Brain microvascular endothelial cell (primary cell): ENCODE results near the gene WDR4.
A peak's percentile ranks its signal among the peaks of the same experiment; 100 is the strongest.
"Not testable (repeated sequence)": the region's sequence is repeated elsewhere in the genome, so short reads cannot be mapped to it uniquely, and the experiment has no call there.

Experiments used
- DNase-seq: peaks from one replicate; pipeline ENCODE4 v3.0.0-alpha.2; 2020
- H3K27ac ChIP-seq: fragments of 250-450 bp; sonication (Bioruptor Pico); 2 replicates; pipeline ENCODE4 v1.5.1; 2020; ENCODE audit warnings: mild to moderate bottlenecking, moderate library complexity
- H3K27me3 ChIP-seq: fragments of 250-450 bp; sonication (Bioruptor Pico); replicated peaks from 2 replicates; pipeline ENCODE4 v1.5.1; 2020; ENCODE audit warnings: mild to moderate bottlenecking
- H3K36me3 ChIP-seq: fragments of 250-450 bp; sonication (Bioruptor Pico); replicated peaks from 2 replicates; pipeline ENCODE4 v1.5.1; 2020; ENCODE audit warnings: mild to moderate bottlenecking
- H3K4me3 ChIP-seq: 2 replicates; pipeline ENCODE4 v1.5.1; 2011; ENCODE audit warnings: low read depth, mild to moderate bottlenecking, control low read depth, low read length, moderate library complexity
- in situ Hi-C: cut with HindIII; loops from 2 replicates; pipeline ENCODE4 v1.10.0; 2017; ENCODE audit warnings: low sequenced_read_pairs, low pct_ligation_motif_present
- TF ChIP-seq, protein P1 (sequence below): IDR thresholded peaks from 2 replicates; pipeline ENCODE4 v1.5.1; 2011; ENCODE audit warnings: low read depth, mild to moderate bottlenecking, moderate library complexity, low read length, control low read depth, inconsistent platforms; ENCODE audit errors: missing control alignments

Gene WDR4, protein sequence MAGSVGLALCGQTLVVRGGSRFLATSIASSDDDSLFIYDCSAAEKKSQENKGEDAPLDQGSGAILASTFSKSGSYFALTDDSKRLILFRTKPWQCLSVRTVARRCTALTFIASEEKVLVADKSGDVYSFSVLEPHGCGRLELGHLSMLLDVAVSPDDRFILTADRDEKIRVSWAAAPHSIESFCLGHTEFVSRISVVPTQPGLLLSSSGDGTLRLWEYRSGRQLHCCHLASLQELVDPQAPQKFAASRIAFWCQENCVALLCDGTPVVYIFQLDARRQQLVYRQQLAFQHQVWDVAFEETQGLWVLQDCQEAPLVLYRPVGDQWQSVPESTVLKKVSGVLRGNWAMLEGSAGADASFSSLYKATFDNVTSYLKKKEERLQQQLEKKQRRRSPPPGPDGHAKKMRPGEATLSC

DNA sequence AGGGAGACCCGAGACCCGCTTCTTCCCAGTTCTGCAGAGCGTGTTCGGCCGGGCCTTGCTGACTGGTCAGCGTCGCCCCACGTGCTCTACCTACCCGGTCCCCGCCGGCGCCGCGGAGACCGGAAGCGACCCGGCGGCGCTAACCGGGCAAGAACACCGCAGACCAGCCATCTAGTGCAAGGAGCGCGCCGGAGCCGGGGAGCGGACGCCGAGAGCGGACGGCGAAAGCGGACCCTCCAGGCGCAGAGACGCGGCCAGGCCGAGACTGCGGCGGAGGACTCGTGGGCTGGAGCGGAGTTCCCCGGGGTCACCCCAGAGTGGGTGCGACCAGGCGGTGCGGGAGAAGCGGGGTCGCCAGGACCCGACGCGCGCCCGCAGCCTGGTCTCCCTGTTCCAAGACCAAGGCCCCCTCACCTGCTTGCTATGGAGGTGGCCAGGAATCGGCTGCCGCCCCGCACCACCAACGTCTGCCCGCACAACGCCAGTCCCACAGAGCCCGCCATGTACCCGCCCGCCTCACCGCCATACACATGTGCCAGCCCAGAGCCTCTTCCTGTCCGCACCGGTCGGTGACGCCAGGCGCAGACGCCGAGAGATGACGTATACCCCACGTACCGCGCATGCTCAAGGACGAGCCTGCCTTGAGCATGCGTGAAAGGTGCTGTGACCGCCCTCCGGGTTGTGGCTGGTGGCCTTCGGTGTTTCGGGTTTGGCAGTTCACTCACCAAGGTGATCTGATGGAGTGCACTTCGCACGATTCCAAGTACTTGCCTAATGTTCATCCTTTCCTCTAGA, at the start of gene WDR4:
Gene WDR4, minus strand, starts transcription at position 547 of the 795 bp plus-strand sequence. Its CDS starts 44 bp downstream, at position 503.
- peaks cover 17% of the 10 kb centered on the region for H3K36me3 ChIP-seq
- peak; percentile 97 for DNase-seq
- peak within 1 kb of the TSS; percentile 81 for H3K27ac ChIP-seq
- no peaks in the 10 kb centered on the region for H3K27me3 ChIP-seq
- TF ChIP-seq, protein P1, sequence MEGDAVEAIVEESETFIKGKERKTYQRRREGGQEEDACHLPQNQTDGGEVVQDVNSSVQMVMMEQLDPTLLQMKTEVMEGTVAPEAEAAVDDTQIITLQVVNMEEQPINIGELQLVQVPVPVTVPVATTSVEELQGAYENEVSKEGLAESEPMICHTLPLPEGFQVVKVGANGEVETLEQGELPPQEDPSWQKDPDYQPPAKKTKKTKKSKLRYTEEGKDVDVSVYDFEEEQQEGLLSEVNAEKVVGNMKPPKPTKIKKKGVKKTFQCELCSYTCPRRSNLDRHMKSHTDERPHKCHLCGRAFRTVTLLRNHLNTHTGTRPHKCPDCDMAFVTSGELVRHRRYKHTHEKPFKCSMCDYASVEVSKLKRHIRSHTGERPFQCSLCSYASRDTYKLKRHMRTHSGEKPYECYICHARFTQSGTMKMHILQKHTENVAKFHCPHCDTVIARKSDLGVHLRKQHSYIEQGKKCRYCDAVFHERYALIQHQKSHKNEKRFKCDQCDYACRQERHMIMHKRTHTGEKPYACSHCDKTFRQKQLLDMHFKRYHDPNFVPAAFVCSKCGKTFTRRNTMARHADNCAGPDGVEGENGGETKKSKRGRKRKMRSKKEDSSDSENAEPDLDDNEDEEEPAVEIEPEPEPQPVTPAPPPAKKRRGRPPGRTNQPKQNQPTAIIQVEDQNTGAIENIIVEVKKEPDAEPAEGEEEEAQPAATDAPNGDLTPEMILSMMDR: no peak
- in situ Hi-C loops: no loop called here
- H3K4me3 ChIP-seq: peak within 1 kb of the TSS; percentile 95

DNA sequence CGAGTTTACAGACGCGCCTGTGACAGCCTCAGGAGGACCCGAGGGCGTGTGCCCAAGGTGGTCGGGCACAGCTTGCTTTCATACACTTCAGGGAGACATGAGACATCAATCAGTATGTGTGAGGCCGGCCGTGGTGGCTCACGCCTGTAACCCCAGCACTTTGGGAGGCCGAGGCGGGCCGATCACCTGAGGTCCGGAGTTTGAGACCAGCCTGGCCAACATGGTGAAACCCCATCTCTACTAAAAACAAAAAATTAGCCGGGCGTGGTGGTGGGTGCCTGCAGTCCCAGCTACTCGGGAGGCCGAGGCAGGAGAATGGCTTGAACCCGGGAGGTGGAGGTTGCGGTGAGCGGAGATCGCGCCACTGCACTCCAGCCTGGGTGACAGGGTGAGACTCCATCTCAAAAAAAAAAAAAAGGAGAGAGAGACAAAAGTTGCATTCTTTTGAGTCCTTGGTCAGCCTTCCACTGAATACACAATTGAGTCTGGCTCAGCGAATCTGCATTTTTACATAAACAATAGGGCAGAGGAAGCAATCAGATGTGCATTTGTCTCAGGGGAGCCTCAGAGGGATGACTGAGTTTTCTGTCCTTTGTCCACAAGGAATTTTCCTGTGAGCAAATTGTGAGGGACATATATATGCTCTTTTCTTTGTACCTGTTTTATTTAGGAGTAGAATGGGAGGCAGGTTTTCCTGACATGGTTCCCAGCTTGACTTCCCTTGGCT, 48.3 kb upstream of the WDR4 start:
- H3K36me3 ChIP-seq, DNase-seq, in situ Hi-C loops, H3K4me3 ChIP-seq, H3K27ac ChIP-seq, H3K27me3 ChIP-seq: not testable (repeated sequence)

DNA sequence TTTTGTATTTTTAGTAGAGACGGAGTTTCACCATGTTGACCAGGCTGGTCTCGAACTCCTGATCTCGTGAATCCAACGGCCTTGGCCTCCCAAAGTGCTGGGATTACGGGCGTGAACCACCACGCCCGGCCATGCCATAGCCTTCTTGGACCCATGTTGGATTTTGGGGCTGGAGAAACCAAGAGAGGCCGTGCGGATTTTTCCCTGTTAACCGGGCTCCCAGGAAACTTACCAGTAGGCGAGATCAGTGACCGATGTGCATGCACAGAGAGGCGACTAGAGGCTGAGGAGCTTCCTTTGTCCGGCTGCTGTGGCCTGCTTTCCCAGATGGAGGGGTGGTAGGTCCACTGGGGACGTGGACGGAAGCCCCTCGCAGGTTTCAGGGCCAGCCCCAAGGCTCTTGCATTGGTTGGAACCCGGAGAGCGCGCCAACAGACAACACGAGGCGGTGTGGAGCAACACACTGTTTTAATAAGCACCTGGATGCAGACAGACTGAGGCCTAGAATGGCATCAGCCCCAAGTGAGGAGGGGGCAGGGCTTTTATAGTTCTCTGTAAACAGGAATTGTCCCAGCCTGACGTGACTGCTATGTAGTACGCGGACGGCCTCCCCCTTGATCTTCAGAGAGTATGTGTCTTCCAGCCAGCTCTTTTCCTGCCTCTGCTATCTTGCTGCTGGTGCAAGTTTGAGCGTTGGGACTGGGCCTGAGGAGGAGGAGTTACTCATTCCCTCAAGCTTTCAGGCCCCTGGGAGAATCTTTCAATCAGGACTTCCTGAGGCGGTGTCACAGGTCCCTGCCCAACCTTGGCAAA, 46.0 kb upstream of the WDR4 start, which contains the start of gene ERVH48-1:
Gene ERVH48-1, minus strand, starts transcription at position 517 of the 813 bp plus-strand sequence. CDS start 6,624 bp downstream, outside the sequence.
- no peak within 1 kb of the TSS for H3K27ac ChIP-seq
- no peak for DNase-seq
- H3K4me3 ChIP-seq: no peak within 1 kb of the TSS
- in situ Hi-C loops: no loop called here
- H3K27me3 ChIP-seq: no peaks in the 10 kb centered on the region
- no peaks in the 10 kb centered on the region for H3K36me3 ChIP-seq
- TF ChIP-seq, protein P1: no peak

DNA sequence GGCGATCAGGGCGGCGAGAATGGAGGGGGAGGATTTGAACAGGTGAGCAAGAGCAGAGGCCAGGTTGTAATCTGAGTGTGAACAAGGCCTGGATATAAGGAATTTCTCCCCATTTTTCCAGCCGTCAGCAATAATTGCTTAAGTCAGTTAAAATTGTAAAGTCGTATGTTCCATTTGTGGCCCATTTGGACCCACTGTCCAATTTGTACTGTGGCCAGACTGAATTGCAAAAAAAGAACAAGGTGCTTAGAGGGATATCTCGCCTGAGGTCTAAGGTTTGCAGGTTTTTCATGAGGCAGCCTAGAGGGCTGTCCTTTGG, 45.1 kb upstream of the WDR4 start:
- Histone ChIP-seq H3K27me3 (no peaks in the 10 kb centered on the region), H3K27ac (no peak overlapping the region)
- TF ChIP-seq, protein P1: no peak

DNA sequence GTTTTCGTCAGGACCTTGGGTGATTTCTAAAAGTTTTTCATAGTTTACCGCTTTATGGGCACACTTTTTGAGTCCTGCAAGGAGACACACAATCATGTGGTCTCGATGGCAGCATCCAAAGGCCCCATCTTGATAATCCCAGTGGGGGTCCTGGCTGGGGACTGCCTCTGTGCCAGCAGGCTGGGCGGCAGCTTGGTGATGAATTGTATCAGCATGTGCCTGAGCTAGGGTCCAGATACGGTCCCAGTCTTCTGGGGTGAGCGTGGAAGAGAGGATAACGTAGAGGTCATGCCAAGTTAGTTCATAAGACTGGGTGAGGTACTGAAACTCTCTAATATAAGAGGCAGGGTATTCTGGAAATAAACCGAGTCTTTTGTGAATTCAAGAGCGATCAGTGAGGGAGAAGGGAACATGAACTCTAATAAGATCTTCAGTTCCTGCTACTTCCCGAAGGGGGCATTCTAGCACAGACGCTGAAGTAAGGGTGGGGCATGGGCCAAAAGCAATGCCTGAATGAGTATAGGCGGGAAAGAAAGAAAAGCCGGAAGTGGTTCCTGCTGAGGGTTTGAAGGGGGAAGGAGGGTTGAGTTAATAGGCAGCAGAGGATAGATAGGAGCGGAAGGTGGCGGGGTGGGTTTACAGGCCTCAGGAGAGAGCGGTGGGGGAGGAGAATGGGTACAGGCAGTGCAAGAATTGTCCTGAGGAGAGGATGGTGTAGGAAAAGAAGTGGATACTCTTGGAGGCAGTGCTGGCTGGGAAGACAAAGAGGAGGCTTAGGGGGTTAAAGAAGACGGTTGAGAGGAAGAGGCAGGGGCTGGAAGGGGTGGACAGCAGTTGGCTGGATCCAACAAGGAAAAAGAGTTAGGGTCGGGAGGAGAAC, 44.5 kb upstream of the WDR4 start:
- H3K36me3 ChIP-seq: no peaks in the 10 kb centered on the region
- TF ChIP-seq, protein P1: peak; percentile 85
- DNase-seq: peak; percentile 77
- in situ Hi-C loops: no loop called here
- no peaks in the 10 kb centered on the region for H3K27me3 ChIP-seq
- H3K4me3 ChIP-seq: no peak overlapping the region
- H3K27ac ChIP-seq: no peak overlapping the region

More for the DNA sequence above, 45.1 kb upstream of the WDR4 start:
- no peak for DNase-seq
- Histone ChIP-seq H3K36me3 (no peaks in the 10 kb centered on the region), H3K4me3 (no peak overlapping the region)
- in situ Hi-C loops: no loop called here
